LNCAP (cell line): Measurements from ENCODE around the gene MINAR2.

Experiments used
- CTCF ChIP-seq: fragments of 450-650 bp; IDR thresholded peaks from 2 replicates; pipeline ENCODE4 v1.5.1; 2017; ENCODE audit warnings: mild to moderate bottlenecking

MINAR2 gene

GRCh38 chr5:129724647-129725046, 23.2 kb upstream of the MINAR2 start:
- TF ChIP-seq CTCF = no peak

GRCh38 chr5:129739773-129740172, 8.1 kb upstream of the MINAR2 start:
- TF ChIP-seq CTCF = no peak

- TF ChIP-seq CTCF = no peak
Measured at GRCh38 chr5:129743541-129744187, 4.2 kb upstream of the MINAR2 start.

- TF ChIP-seq CTCF = no peak
Measured at GRCh38 chr5:129745997-129746396, 1.9 kb upstream of the MINAR2 start.

- TF ChIP-seq CTCF = no peak
Measured at GRCh38 chr5:129746876-129747275, 1.0 kb upstream of the MINAR2 start.

- TF ChIP-seq CTCF = no peak
Measured at GRCh38 chr5:129748913-129749880, 1.3 kb downstream of the MINAR2 start.

- TF ChIP-seq CTCF = no peak
Measured at GRCh38 chr5:129760636-129761325, 12.9 kb downstream of the MINAR2 start.
